Muscle of leg (tissue), 11 donors: ENCODE measurements around the gene PRDM4. TPM values are rescaled to one million over a fixed set of nuclear protein-coding genes. Genes with fewer than 3 reads are reported as not detected.
"Not testable (repeated sequence)": the region's sequence is repeated elsewhere in the genome, so short reads cannot be mapped to it uniquely, and the experiment has no call there.

ENCODE experiments used
- DNase-seq: peaks from one replicate; pipeline ENCODE4 v3.0.0; 2013
- H3K27ac ChIP-seq: one replicate; pipeline ENCODE4 v1.5.1; 2013; ENCODE audit warnings: mild to moderate bottlenecking, low read length, control low read depth
- H3K27me3 ChIP-seq: one replicate; pipeline ENCODE4 v1.6.1; 2013; ENCODE audit warnings: low read length; ENCODE audit not compliant: control insufficient read depth, insufficient read depth
- H3K36me3 ChIP-seq: one replicate; pipeline ENCODE4 v1.6.1; 2013; ENCODE audit warnings: low read length; ENCODE audit not compliant: control insufficient read depth, insufficient read depth
- H3K4me1 ChIP-seq: one replicate; pipeline ENCODE4 v1.6.1; 2013; ENCODE audit warnings: low read length; ENCODE audit not compliant: control insufficient read depth, insufficient read depth
- H3K4me3 ChIP-seq: one replicate; pipeline ENCODE4 v1.5.1; 2013; ENCODE audit warnings: low read length, control low read depth
- H3K9me3 ChIP-seq: replicated peaks from 2 replicates; pipeline ENCODE4 v1.6.1; 2013; ENCODE audit warnings: low read depth, low read length; ENCODE audit not compliant: control insufficient read depth
- WGBS: methylation state at CpG from one replicate; pipeline ENCODE4 v1.1.5; 2013; ENCODE audit warnings: missing lambda C conversion rate; ENCODE audit not compliant: insufficient coverage; 5-methylcytosine and 5-hydroxymethylcytosine counted together
- polyA plus RNA-seq, 8 donors: library from polyadenylated mRNA; unstranded; fragments of 120-200 nt; gene quantifications; one replicate each; pipeline versions ENCODE4 v1.2.1 to v1.2.3, GENCODE V29; 2013; ENCODE audit warnings: inconsistent platforms in 1 of 8, low replicate concordance in 1 of 8; ENCODE audit not compliant: insufficient read length in 8 of 8, insufficient read depth in 1 of 8
- total RNA-seq: library from RNA; stranded (reverse); fragments of 120-200 nt; gene quantifications from one replicate; pipeline ENCODE4 v1.2.4, GENCODE V29; 2013

PRDM4 gene
- total and polyA plus RNA-seq, 9 donors, result 15.0 to 19.6 (median 16.8) TPM

- Histone ChIP-seq H3K36me3 (peaks cover 82% of the 10 kb centered on the region), H3K27ac (no peak overlapping the region)
- no CpG with 5 or more reads among the region's 4 CpGs for WGBS
Observed at GRCh38 chr12:107736914-107737313, 24.0 kb downstream of the PRDM4 start.

GRCh38 chr12:107735763-107736162 is 25.2 kb downstream of the PRDM4 start:
- Histone ChIP-seq H3K27ac (no peak overlapping the region), H3K9me3 (no peaks in the 10 kb centered on the region), H3K4me3 (no peak overlapping the region), H3K36me3 (peaks cover 73% of the 10 kb centered on the region), H3K4me1 (no peaks in the 10 kb centered on the region), H3K27me3 (no peaks in the 10 kb centered on the region)
- DNase-seq, result no peak
- WGBS, result no CpG with 5 or more reads among the region's 2 CpGs

More at GRCh38 chr12:107736914-107737313, 24.0 kb downstream of the PRDM4 start:
- Histone ChIP-seq H3K4me3 (no peak overlapping the region), H3K27me3 (no peaks in the 10 kb centered on the region), H3K4me1 (no peaks in the 10 kb centered on the region), H3K9me3 (no peaks in the 10 kb centered on the region)
- no peak for DNase-seq

GRCh38 chr12:107734139-107734538 is 26.8 kb downstream of the PRDM4 start:
- no peak for DNase-seq
- WGBS, result 100% methylated on average over 1 of the region's 5 CpGs
- peaks cover 59% of the 10 kb centered on the region for H3K36me3 ChIP-seq

GRCh38 chr12:107732365-107732764 is 28.6 kb downstream of the PRDM4 start:
- Histone ChIP-seq H3K9me3 (no peaks in the 10 kb centered on the region), H3K4me1 (no peaks in the 10 kb centered on the region), H3K27me3 (no peaks in the 10 kb centered on the region), H3K36me3 (peaks cover 42% of the 10 kb centered on the region), H3K27ac (no peak overlapping the region), H3K4me3 (no peak overlapping the region)
- WGBS, result no CpG with 5 or more reads among the region's 3 CpGs
- no peak for DNase-seq

More at GRCh38 chr12:107734139-107734538, 26.8 kb downstream of the PRDM4 start:
- no peaks in the 10 kb centered on the region for H3K4me1 ChIP-seq
- no peaks in the 10 kb centered on the region for H3K9me3 ChIP-seq
- H3K27me3 ChIP-seq, result no peaks in the 10 kb centered on the region
- H3K4me3 ChIP-seq, result no peak overlapping the region
- no peak overlapping the region for H3K27ac ChIP-seq

GRCh38 chr12:107731366-107731765 is 29.6 kb downstream of the PRDM4 start:
- H3K4me1 ChIP-seq, result no peaks in the 10 kb centered on the region
- DNase-seq, result no peak
- no peak overlapping the region for H3K4me3 ChIP-seq
- H3K27ac ChIP-seq, result no peak overlapping the region
- peaks cover 33% of the 10 kb centered on the region for H3K36me3 ChIP-seq
- H3K27me3 ChIP-seq, result no peaks in the 10 kb centered on the region
- no peaks in the 10 kb centered on the region for H3K9me3 ChIP-seq
- WGBS, result no CpG with 5 or more reads among the region's 4 CpGs

- Histone ChIP-seq H3K36me3 (peaks cover 27% of the 10 kb centered on the region), H3K9me3 (no peaks in the 10 kb centered on the region), H3K4me3 (no peak overlapping the region), H3K27me3 (no peaks in the 10 kb centered on the region), H3K4me1 (no peaks in the 10 kb centered on the region), H3K27ac (no peak overlapping the region)
- 80% methylated on average over 1 of the region's 4 CpGs for WGBS
- no peak for DNase-seq
Observed at GRCh38 chr12:107730618-107731341, 30.2 kb downstream of the PRDM4 start.

GRCh38 chr12:107727742-107728141 is 33.2 kb downstream of the PRDM4 start:
- not testable (repeated sequence) for H3K4me3 ChIP-seq, H3K27ac ChIP-seq, H3K4me1 ChIP-seq, H3K9me3 ChIP-seq, H3K36me3 ChIP-seq, DNase-seq, H3K27me3 ChIP-seq
- no CpG with 5 or more reads among the region's 1 CpG for WGBS

- H3K9me3 ChIP-seq, H3K27me3 ChIP-seq, H3K4me1 ChIP-seq, H3K4me3 ChIP-seq, H3K27ac ChIP-seq, H3K36me3 ChIP-seq, DNase-seq: not testable (repeated sequence)
- WGBS, result no CpG with 5 or more reads among the region's 1 CpG
Observed at GRCh38 chr12:107727327-107727726, 33.6 kb downstream of the PRDM4 start.

- no peaks in the 10 kb centered on the region for H3K4me1 ChIP-seq
- no peak overlapping the region for H3K4me3 ChIP-seq
- H3K27me3 ChIP-seq, result no peaks in the 10 kb centered on the region
- no peak overlapping the region for H3K27ac ChIP-seq
- no peak for DNase-seq
- H3K9me3 ChIP-seq, result no peaks in the 10 kb centered on the region
- no CpG with 5 or more reads among the region's 1 CpG for WGBS
- H3K36me3 ChIP-seq, result peaks cover 1% of the 10 kb centered on the region
Observed at GRCh38 chr12:107718606-107719005, 42.3 kb downstream of the PRDM4 start.

- peaks cover 17% of the 10 kb centered on the region for H3K36me3 ChIP-seq
- H3K27ac ChIP-seq, result no peak overlapping the region
- DNase-seq, result no peak
- no peaks in the 10 kb centered on the region for H3K27me3 ChIP-seq
- no peaks in the 10 kb centered on the region for H3K4me1 ChIP-seq
- no peaks in the 10 kb centered on the region for H3K9me3 ChIP-seq
- no peak overlapping the region for H3K4me3 ChIP-seq
Observed at GRCh38 chr12:107715780-107716179, 45.2 kb downstream of the PRDM4 start.

- no CpG with 5 or more reads among the region's 5 CpGs for WGBS
- H3K27me3 ChIP-seq, H3K27ac ChIP-seq, DNase-seq, H3K4me1 ChIP-seq, H3K4me3 ChIP-seq, H3K9me3 ChIP-seq: not testable (repeated sequence)
- peaks cover 50% of the 10 kb centered on the region for H3K36me3 ChIP-seq
Observed at GRCh38 chr12:107705522-107705921, 55.4 kb downstream of the PRDM4 start.
